Large intestine (tissue), 3 donors: Measurements from ENCODE around the gene SAC3D1. TPM values are rescaled to one million over a fixed set of nuclear protein-coding genes. Genes with fewer than 3 reads are reported as not detected.
"Not testable (repeated sequence)": the region's sequence is repeated elsewhere in the genome, so short reads cannot be mapped to it uniquely, and the experiment has no call there.

Experiments used
- DNase-seq, 2 donors: peaks; one replicate each; pipeline versions ENCODE4 v3.0.0 to v3.0.0-alpha.2; 2013
- H3K27ac ChIP-seq: one replicate; pipeline ENCODE4 v1.5.1; 2013; ENCODE audit warnings: low read length
- H3K27me3 ChIP-seq: 2 replicates; pipeline ENCODE4 v1.6.1; 2013; ENCODE audit warnings: low read length; ENCODE audit not compliant: control insufficient read depth, insufficient read depth
- H3K36me3 ChIP-seq: 2 replicates; pipeline ENCODE4 v1.6.1; 2013; ENCODE audit warnings: low read length; ENCODE audit not compliant: control insufficient read depth, insufficient read depth
- H3K4me1 ChIP-seq: one replicate; pipeline ENCODE4 v1.6.1; 2013; ENCODE audit warnings: low read length; ENCODE audit not compliant: control insufficient read depth, insufficient read depth
- H3K4me3 ChIP-seq: one replicate; pipeline ENCODE4 v1.5.1; 2013; ENCODE audit warnings: low read length
- H3K9me3 ChIP-seq: one replicate; pipeline ENCODE4 v1.6.1; 2013; ENCODE audit warnings: mild to moderate bottlenecking, low read depth, low read length, moderate library complexity; ENCODE audit not compliant: control insufficient read depth
- WGBS: methylation state at CpG from one replicate; pipeline ENCODE4 v1.1.5; 2013; ENCODE audit warnings: low lambda C conversion rate; ENCODE audit not compliant: insufficient coverage; 5-methylcytosine and 5-hydroxymethylcytosine counted together
- polyA plus RNA-seq: library from polyadenylated mRNA; unstranded; fragments of 120-200 nt; gene quantifications from one replicate; pipeline ENCODE4 v1.2.1, GENCODE V29; 2013

SAC3D1 gene
- polyA plus RNA-seq, 1 donor, result 8.9 TPM

DNA sequence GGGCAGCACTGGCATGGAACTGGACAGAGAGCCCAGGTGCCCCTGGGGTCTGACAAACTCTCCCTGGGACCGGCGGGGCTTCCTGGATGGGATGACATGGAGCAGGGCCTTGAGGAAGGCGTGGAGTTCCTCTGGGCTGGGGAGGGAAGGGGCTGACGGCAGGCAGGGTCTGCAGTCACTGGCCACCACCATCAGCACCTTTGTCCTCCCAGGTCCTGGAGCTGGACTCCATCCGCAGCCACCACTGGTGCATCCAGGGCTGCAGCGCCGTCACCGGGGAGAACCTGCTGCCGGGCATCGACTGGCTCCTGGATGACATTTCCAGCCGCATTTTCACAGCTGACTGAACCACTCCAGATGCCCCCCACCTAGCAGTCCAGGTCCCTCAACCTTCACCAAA lies 19.5 kb upstream of the SAC3D1 start:
- DNase-seq, result no peak
- peaks cover 41% of the 10 kb centered on the region for H3K36me3 ChIP-seq
- no peaks in the 10 kb centered on the region for H3K9me3 ChIP-seq
- H3K4me3 ChIP-seq, result no peak overlapping the region
- peaks cover 13% of the 10 kb centered on the region for H3K4me1 ChIP-seq
- H3K27ac ChIP-seq, result no peak overlapping the region
- no peaks in the 10 kb centered on the region for H3K27me3 ChIP-seq
- WGBS, result no CpG with 5 or more reads among the region's 11 CpGs

DNA sequence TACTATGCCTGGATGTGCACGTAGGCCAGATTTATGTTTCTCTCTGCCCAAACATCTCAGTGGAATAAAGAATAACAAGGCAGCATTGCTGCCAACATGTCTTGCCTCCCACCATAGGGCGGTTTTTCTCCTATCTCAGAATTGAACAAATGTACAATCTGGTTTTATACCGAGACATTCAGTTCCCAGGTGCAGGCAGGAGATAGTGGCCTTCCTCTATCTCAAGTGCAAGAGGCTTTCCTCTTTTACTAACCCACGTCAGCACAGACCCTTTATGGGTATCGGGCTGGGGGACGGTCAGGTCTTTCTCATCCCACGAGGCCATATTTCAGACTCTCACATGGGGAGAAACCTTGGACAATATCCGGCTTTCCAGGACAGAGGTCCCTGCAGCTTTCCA lies 17.5 kb upstream of the SAC3D1 start:
- peak overlapping the region; percentile 40 for H3K27ac ChIP-seq
- H3K4me3 ChIP-seq, H3K9me3 ChIP-seq, DNase-seq, H3K27me3 ChIP-seq: not testable (repeated sequence)
- no CpG with 5 or more reads among the region's 8 CpGs for WGBS
- peaks cover 26% of the 10 kb centered on the region for H3K36me3 ChIP-seq
- peaks cover 19% of the 10 kb centered on the region for H3K4me1 ChIP-seq

DNA sequence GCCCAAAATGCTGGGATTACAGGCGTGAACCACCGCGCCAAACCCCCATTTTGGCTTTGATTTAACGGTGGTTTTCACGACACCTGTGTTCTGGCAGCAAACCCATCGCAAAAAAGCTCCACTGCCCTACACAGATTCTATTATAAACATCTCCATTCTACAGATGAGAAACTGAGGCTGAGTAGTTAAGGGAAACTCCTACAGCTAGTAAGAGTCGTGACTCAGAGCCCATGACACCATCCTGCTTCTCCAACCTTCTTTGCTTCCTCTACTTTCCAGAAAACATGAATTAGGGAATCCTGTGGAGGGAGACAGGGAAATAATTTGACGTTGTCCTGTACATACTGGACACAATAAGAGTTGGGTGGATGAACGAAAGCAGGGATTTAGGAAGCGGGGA lies 14.2 kb upstream of the SAC3D1 start:
- 50% methylated on average over 1 of the region's 10 CpGs for WGBS

DNA sequence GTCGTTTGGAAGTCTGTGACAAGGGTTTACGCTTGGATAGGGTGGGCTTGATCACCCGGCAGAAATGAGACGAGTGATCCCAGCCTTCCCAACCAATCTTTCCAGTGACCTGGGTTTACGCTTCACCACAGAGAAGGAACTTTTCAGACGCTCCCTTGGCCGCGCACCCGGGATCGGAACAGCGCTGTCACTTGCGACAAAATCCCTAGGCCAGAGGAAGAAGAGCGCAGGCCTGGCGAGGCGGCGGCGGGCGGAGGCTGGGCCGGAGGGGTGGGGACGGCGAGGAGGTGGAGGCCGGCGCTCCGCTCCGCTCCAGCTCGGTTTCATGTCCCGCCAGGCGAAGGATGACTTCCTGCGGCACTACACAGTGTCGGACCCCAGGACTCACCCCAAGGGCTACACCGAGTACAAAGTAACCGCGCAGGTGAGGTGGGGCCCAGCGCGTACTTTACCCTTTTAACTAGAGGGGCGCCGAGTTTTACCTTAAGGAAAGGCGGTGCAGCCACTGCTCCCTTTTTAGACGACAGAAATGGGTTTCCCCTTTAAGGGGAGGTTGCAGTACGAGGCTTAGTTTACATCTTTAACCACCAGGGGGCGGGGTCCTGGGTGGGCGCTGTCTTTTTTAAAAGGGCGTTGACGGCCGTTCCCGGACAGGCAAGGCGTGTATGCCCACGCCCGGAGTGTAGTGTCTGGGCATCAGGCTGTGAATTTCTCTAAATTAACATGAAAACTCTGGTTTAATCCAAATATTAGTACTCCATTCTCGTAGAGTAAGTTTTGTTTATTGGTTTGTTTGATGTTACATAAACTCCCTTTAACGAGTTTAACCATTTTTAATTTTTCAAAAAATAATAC lies 13.6 kb upstream of the SAC3D1 start, which contains the start of gene SNX15:
TSS of gene SNX15 (plus strand) at position 227 of the 855 bp plus-strand sequence. CDS start at position 326, 99 bp downstream.
- no peaks in the 10 kb centered on the region for H3K27me3 ChIP-seq
- no peaks in the 10 kb centered on the region for H3K9me3 ChIP-seq
- peak within 1 kb of the TSS; percentile 96 for H3K27ac ChIP-seq
- H3K4me3 ChIP-seq, result peak within 1 kb of the TSS; percentile 70
- DNase-seq, result peak; percentile 94 to 99
- WGBS, result 0% methylated on average over 1 of the region's 51 CpGs
- H3K36me3 ChIP-seq, result peaks cover 13% of the 10 kb centered on the region
- H3K4me1 ChIP-seq, result peaks cover 15% of the 10 kb centered on the region

More for the DNA sequence above, 14.2 kb upstream of the SAC3D1 start:
- peak overlapping the region; percentile 96 for H3K27ac ChIP-seq
- H3K9me3 ChIP-seq, result no peaks in the 10 kb centered on the region
- H3K4me1 ChIP-seq, result peaks cover 19% of the 10 kb centered on the region
- peak overlapping the region; percentile 70 for H3K4me3 ChIP-seq
- no peaks in the 10 kb centered on the region for H3K27me3 ChIP-seq
- H3K36me3 ChIP-seq, result peaks cover 11% of the 10 kb centered on the region
- no peak for DNase-seq

DNA sequence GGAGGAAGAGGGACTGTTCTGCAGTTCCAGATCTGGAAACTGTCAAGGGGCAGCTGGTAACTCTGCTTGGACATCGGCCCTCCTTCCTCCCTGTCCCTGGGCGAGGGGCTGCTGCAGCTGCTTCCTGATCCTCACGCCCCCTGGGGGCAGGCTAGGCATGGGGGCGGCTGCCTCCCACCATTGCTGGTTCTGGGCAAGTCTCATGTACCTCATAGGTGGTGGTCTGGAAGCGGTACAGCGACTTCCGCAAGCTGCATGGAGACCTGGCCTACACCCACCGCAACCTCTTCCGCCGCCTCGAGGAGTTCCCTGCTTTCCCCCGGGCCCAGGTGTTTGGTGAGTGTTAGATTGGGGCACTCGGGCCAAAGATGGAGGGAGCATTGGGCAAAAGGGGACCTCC lies 8.8 kb upstream of the SAC3D1 start:
- H3K27me3 ChIP-seq, result no peaks in the 10 kb centered on the region
- no peak for DNase-seq
- H3K9me3 ChIP-seq, result no peaks in the 10 kb centered on the region
- no CpG with 5 or more reads among the region's 13 CpGs for WGBS
- no peak overlapping the region for H3K4me3 ChIP-seq
- no peaks in the 10 kb centered on the region for H3K4me1 ChIP-seq
- H3K36me3 ChIP-seq, result peaks cover 46% of the 10 kb centered on the region
- H3K27ac ChIP-seq, result no peak overlapping the region

DNA sequence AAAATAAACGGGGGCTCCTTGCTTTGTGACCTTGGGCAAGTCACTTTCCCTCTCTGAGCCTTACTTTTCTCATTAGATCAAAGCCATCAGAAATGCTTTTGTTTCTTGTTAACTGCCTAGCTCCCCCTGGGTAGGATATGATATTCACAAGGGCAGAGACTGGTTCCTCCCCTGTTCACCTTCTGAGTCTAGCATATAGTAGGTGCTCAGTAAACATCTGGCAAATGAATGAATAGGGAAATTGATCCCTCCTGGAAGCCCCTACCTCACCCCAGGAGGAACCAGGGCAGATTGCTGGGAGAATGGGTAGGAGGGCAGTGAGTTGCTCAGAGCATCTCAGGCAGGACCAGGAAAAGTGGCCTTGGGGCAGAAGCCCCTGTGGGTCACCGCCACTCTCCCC lies 6.6 kb upstream of the SAC3D1 start:
- Histone ChIP-seq H3K9me3 (no peaks in the 10 kb centered on the region), H3K27me3 (no peaks in the 10 kb centered on the region), H3K36me3 (peaks cover 63% of the 10 kb centered on the region), H3K27ac (no peak overlapping the region), H3K4me3 (no peak overlapping the region), H3K4me1 (no peaks in the 10 kb centered on the region)
- DNase-seq, result no peak
- WGBS, result no CpG with 5 or more reads among the region's 2 CpGs

DNA sequence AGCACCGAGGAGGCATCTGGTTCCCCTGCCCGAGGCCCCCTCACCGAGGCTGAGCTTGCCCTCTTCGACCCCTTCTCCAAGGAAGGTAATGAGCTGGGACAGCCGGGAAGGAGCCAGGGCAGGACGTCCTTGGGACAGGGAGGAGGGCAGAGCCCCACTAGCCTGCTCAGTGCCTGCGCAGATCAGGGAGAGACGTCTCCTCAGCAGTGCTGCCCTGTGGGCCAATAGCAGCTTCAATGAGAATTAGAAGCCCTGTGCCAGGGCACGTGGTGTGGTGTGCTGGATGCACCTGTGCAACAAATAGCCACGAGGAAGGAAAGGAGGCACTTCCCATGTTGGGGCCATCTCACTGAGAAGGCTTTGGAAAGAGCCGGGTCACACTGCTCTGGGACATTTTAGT lies 5.4 kb upstream of the SAC3D1 start:
- Histone ChIP-seq H3K27ac (no peak overlapping the region), H3K4me1 (no peaks in the 10 kb centered on the region), H3K9me3 (no peaks in the 10 kb centered on the region), H3K4me3 (no peak overlapping the region), H3K36me3 (peaks cover 67% of the 10 kb centered on the region), H3K27me3 (no peaks in the 10 kb centered on the region)
- WGBS, result no CpG with 5 or more reads among the region's 11 CpGs
- DNase-seq, result no peak

DNA sequence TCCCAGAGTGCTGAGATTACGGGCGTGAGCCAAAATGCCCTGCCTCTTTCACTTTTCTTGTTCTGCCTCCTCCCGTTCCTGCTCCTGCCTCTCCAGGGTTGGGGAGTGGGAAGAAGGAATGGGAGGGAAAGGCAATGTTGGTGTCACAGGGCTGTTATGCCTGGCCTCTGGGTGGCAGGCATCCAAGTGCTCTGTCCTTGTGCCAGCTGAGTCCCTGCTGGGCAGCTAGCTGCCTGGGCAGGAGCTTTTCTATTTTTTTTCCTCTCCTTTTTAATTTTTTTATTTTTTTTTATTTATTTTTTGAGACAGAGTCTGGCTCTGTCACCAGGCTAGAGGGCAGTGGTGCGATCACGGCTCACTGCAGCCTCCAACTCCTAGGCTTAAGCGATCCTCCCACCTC lies 4.1 kb upstream of the SAC3D1 start:
- Histone ChIP-seq H3K9me3 (no peaks in the 10 kb centered on the region), H3K27me3 (no peaks in the 10 kb centered on the region), H3K4me3 (no peak overlapping the region), H3K27ac (no peak overlapping the region), H3K36me3 (peaks cover 59% of the 10 kb centered on the region), H3K4me1 (peaks cover 3% of the 10 kb centered on the region)
- no peak for DNase-seq
- WGBS, result 100% methylated on average over 2 of the region's 6 CpGs

DNA sequence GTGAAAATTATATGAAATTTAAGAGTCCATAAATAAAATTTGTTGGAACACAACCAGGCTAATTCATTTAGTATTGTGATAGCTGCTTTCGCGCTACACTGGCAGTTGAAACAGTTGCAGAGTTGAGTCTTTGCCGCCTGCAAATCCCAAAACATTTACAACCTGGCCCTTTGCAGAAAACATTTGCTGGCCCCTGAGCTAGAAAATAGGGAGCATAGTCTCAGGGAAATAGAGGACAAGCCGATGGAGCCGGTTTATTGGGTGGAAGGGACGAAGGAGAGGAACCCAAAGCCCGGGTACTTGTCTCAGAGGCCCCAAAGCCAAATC lies 527 bp upstream of the SAC3D1 start:
- no CpG with 5 or more reads among the region's 7 CpGs for WGBS
- DNase-seq, result no peak
- peak overlapping the region; percentile 73 for H3K4me3 ChIP-seq
- no peaks in the 10 kb centered on the region for H3K9me3 ChIP-seq
- H3K27ac ChIP-seq, result peak overlapping the region; percentile 95
- H3K4me1 ChIP-seq, result peaks cover 13% of the 10 kb centered on the region
- H3K27me3 ChIP-seq, result no peaks in the 10 kb centered on the region
- H3K36me3 ChIP-seq, result peaks cover 52% of the 10 kb centered on the region

DNA sequence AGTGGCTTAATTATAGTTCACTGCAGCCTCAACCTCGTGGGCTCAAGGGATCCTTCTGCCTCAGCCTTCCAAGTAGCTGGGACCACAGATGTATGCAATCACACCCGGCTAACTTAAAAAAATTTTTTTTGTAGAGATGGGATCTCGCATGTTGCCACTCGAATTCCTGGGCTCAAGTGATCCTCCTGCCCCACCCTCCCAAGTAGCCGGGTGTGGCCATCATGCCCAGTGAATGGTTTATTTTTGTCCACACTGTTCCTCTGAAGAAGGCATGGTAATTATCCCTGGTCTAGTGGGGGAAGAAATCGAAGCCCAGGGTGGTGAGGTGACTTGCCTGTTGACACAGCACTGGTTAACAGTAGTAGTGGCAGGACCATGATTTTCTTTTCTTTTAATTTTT lies 1.9 kb downstream of the SAC3D1 start:
- no peak for DNase-seq
- Histone ChIP-seq H3K4me3 (no peak overlapping the region), H3K9me3 (no peaks in the 10 kb centered on the region), H3K36me3 (peaks cover 37% of the 10 kb centered on the region), H3K27me3 (no peaks in the 10 kb centered on the region), H3K27ac (no peak overlapping the region), H3K4me1 (peaks cover 14% of the 10 kb centered on the region)
- WGBS, result no CpG with 5 or more reads among the region's 6 CpGs
